Ramos (cell line): ENCODE results near the gene SLC8A2.

Source experiments
- in situ Hi-C: fragments of 300-500 bp; cut with MboI; formaldehyde crosslinking; loops from one replicate; pipeline ENCODE4 v1.14.3; 2022; ENCODE audit warnings: low sequenced_read_pairs; ENCODE audit not compliant: unreplicated experiment

SLC8A2 gene

DNA sequence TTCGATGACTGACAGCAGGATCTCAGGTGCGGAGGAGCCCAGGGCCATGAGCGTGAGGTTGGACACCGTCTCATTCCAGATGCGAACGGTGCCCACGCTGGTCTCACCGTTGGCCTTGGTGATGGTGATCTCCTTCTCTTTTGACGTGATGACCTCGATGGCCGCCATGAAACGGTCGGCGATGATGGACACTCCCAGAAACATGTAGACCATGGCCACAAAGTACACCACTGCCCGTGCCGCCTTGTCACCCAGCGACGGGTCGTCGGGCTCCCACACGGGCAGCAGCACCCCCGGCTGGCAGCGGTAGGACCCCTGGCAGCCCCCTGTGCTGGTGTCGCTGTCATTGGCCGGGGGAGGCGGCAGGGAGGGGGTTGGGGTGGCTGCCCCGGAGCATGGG, 5.7 kb downstream of the SLC8A2 start:
- in situ Hi-C loops = no loop called here

DNA sequence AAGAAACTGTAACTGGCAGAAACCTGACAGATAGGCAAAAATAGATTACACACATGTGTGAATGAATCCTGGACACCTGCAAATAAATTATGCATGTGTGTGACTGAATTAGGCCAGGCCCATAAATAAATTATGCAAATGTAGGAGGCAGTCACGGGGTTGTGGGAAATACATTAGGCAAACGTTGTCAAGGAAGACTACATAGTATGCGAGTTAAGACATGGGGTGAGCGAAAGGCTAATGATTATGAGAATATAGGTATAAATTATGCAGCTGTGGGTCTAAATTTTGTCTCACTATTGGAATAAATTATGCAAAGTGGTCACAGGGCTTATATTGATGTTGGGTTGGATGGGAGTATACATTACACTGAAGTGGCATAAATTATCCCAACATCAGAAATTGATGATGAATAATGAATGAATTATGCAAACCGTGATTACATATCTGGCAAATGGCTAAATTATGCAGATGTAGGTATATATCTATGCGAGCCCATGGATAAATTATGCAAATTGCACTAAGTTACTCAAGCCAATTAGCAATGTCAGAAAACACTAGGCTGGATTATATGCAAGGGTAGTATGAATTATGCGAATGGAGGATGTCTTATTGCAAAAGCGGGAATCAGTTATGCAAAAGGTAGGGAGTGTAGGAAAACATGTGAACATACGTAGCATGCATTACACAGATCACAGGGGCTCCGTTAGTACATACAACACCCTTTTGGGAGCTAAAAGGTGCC, 6.8 kb downstream of the SLC8A2 start:
- in situ Hi-C loops = no loop called here

DNA sequence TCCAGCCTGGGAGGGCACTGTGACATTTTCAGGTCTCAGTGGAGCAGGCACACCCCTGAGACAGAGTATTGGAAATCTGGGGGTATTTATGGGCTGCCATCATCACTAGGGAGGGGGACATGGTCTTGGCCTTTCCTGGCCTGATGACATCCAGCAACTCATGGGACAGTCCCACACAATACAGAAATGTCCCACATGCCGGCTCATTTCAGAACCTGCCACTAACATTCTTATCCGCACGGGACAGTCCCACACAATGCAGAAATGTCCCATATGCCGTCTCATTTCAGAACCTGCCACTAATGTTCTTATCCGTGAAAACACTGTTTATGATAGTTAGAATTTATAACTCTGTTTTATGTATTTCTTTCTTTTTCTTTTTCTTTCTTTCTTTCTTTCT, 9.8 kb downstream of the SLC8A2 start:
- in situ Hi-C loops = no loop called here

DNA sequence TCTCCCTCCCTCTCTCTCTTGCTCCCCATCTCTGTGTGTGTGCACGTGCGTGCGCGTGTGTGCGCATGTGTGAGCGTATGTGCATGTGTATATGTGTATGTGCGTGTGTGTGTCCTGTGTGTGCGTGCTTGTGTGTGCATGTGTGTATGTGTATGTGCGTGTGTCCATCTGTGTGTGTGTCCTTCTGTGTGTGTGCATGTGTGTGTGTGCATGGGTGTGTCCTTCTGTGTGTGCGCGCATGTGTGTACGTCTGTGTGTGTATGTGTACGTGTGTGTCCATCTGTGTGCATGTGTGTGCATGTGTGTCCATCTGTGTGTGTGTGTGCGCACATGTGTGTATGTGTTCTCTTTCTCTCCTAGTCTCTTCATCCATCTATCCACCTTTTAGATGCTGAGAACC, 12.2 kb downstream of the SLC8A2 start:
- in situ Hi-C loops = no loop called here

DNA sequence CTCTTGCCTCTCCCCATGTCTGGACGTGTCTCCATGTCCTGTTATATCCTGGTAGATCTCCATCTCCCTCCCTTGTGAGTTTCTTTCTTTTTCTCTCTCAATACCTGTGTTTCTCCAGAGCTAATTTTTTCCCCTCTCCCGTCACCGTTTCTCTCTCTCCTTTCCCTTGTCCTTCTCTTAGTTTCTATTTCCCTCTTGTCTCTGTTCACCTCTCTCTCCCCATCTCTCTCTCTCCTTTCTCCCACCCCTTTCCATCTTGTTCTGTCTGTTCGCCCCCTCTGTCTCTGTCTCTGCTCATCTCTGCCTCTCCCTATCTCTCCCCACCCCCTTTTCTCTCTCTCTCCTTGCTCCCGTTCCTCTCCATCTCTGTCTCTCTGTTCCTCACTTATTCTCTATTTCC, 13.0 kb downstream of the SLC8A2 start:
- in situ Hi-C loops = no loop called here

DNA sequence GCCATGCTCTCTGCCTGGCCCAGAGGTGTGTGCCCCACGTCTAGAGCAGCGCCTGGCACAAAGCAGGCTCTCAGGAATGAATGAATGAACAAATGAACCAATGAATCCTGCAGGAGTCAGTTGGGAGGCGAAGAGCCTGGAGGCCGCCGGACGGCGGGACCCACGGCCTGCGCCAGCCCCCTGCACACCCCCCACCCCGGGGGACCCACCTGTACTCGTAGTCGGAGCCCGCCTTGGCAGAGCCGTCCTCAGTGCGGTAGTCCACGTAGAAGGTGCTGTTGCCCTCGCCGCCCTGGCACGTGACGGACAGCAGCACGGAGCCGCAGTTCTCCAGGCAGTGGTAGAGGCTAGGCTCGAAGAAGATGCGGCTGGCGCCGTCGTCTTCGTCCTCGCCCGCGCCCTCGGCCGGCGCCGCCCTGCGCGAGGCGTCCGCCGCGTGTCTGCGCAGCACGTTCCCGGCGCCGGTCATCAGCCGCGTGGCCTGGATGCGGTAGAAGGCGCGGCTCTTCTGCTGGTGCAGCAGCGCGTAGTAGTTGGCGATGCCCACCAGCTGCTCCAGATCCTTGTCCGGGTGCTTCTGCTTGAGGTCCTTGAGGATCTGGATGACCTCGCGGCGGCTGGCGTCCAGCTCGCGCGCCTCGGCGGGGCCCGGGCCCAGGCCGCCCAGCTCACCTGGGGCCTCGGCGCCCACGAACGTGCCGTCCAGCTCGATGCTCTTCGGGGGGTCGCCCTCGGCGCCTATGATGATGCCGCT, 14.8 kb downstream of the SLC8A2 start:
- in situ Hi-C loops = no loop called here

DNA sequence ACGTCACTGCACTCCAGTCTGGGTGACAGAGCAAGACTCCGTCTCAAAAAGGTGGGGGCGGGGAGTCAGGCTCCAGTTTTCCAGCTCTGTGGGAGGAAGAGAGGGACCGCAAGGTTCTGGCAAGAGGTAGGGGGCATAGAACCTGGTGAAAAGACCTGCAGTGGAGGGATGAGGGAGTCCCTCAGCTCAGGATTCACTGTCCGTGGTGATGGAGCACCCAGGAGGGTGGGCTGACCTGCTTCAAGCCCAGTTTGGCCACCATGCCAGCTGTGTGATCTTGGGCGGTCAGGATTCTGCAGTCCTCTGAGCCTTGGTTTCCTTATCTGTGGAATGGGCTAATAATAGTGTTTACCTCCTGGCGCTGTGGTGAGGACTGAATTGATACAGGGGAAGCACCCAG, 21.2 kb downstream of the SLC8A2 start:
- in situ Hi-C loops = no loop called here

DNA sequence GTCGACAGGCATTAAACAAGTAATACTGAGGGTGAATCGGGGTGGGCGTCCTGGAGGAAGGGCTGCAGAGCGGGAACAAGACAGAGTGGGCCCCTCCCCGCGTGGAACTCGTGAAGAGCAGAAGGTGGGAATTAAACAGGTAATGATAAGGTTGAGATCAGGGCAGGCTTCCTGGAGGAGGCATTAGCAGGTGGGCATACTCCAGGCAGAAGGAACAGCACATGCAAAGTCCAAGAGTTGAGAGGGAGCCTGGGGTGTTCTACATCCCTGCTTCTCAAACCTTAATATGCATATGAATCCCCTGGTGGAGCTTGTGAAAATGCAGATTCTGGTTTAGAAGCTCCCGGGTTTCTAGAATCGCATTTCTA, 23.3 kb downstream of the SLC8A2 start:
- in situ Hi-C loops = no loop called here

DNA sequence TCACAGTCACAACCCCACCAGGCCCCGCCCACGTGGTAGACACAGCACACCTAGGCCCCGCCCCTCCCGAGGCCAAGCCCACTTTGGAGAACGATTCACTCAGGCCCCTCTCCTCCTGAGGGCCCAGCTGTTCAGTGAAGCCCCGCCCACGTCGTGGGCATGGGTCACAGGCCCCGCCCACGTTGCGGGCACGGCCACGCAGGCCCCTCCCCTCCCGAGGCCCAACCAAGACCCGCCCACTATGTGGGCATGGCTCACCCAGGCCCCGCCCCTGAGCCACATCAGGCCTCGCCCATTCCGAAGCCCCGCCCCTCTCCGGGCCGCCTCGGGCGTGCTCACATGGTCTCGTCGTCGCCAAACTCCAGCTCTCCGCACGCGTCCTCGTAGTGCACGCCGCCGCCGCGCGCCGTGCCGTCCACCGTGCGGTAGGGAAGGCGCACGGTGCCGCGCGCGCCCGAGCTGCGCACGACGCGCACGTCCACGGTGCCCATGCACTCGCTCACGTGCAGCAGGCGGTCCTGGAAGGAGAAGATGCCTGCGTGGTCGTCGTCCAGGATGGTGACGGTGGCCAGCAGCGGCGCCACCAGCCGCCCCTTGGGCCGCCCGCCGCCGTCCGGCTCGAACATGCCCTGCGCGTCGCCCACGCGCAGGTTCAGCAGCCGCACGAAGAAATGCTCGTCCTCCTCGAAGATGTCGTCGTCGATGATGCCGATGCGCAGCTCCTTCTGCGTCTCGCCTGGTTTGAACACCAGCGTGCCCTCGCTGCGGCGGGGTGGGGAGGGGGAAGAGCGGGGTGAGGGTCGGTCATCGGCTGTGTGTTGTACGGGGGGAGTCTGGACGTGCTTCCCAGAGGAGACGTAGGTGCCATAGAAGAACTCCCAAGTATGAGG, 24.0 kb downstream of the SLC8A2 start:
- in situ Hi-C loops = no loop called here

DNA sequence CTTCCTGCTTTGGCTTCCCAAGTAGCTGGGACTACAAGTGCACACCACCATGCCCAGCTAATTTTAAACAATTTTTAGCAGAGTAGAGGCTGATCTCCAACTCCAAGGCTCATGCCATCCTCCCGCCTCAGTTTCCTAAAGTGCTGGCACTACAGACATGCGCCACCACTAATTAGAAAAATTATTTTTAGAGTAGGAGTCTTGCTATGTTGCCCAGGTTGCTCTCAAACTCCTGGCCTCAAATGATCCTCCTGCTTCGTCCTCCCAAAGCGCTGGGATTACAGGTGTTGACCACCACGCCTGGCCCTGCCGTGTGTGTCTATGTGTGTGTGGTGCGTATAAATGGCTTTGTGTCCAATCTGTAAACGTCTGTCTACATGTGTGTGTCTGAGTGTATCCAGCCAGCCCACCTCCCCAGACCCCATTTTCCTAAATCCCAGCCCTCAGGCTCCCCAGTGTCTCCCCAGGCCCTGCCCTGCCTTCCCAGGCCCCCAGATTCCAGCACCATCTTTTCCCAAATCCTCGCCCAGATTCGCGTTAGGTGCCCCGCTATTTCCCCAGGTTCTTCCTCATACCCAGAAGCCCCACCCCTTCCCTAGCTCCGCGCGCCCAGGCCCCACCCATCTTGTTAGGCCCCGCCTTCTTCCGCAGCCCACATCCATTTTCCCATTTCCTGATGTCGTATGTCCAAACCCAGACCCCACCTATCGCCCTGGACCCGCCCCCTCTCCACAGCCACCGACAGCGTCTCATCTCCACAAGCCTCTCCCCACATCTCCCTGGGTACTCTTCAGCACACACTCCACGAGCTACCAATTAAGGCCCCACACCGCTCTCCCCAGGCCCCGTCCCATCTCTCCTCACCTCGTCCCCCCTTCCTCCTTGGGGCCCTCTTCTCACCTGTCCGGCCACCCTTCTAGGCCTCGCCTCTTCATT, 24.9 kb downstream of the SLC8A2 start:
- in situ Hi-C loops = no loop called here

DNA sequence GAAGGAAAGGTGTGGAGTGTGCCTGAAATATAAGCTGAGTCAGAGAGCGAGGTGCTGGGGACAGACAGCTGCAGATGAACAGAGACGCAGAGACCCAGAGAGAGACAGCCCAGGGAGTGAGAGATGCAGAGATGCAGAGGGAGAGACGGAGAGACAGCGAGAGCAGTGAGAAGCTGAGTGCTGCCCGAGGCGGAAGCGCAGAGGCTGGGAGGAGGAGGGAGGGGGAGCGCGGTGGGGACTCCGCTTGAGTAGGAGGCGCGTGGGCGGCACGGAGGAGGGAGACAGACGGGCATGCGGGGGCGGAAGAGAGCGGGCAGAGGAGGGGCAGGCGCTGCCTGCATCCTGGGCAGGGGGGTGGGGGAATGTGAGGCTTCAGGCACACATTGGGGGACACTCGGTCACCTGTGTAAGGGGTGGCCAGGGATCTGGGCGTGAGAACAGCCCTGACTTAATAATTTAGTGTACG, 25.7 kb downstream of the SLC8A2 start:
- in situ Hi-C loops = no loop called here

DNA sequence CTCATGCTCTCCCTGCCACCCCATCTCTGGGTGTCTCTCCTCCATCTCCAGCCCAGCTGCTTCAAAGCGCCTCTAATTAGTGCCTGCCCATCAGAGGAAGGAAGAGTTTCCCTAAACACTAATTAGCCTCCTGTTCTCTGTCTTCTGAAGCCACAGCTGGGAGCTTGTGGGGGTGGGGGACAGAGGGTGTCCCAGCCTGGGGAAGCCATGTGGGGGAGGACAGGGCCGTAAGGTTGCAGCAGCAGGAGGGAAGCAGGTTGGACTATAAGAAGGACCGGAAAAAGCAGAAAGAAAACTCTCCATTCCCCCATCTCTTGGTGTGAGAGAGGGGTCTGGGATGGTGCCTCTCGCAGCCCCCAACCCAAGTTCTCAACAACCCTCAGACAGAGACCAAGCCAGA, 26.2 kb downstream of the SLC8A2 start:
- in situ Hi-C loops = no loop called here

DNA sequence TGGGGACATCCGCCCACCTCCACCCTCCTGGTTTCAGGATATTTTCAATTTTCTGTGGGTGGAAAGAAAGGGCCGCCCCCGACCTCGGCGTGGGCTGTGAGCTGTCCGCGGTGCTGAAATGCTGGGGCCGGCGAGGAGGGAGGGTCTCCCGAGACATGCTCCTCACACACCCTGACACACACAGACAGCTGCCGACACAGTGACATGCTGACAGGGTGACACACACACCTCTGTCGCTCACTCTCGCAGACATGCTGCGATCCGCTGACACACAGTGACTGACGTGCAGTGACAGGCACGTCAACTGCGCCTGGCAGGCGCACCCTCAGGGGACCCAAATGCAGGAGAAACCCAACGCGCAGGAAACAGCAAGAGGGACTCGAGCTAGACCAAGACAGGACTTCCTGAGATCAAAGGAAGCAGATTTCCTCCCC, 27.3 kb downstream of the SLC8A2 start:
- in situ Hi-C loops = no loop called here

DNA sequence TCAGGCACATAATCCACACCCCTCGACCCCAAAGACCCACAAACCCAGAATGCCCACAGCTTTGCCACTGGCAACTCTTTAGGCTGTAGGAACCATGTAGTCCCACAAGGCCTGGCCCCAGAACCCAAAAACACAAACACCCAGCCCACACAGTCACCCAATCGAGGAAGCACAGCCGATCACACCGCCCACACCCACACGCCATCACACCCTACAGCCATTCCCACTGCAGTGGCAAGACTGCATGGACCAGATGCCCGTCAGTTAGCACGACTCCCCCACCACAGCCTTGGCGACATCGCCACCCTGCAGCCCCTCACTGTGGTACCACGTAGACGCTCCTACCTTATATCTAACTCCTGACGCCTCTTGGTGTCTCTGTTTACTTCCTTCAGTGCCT, 28.4 kb downstream of the SLC8A2 start:
- in situ Hi-C loops = no loop called here

DNA sequence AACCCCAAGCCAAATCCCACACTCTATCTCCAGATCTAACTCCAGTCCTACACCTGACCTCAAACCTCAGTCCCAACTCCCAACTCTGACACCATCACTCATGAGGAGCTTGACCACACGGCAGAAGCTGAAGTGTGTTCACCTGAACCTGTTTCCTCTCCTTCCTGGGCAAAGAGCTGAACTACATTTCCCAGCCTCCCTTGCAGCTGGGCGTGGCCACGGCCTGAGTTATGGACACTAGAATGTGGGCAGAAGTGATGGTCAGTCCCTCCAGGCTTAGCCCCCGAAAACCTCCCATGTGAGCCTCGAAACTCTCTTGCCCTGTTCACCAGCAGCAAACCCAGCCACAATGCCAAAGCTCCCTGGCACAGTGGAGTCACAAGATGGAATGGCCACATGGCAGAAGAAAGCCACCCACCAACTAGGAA, 32.9 kb downstream of the SLC8A2 start:
- in situ Hi-C loops = loop anchor here (5.0 kb wide), 1 partner anchor 268 kb away; no protein-coding TSS in a partner anchor

DNA sequence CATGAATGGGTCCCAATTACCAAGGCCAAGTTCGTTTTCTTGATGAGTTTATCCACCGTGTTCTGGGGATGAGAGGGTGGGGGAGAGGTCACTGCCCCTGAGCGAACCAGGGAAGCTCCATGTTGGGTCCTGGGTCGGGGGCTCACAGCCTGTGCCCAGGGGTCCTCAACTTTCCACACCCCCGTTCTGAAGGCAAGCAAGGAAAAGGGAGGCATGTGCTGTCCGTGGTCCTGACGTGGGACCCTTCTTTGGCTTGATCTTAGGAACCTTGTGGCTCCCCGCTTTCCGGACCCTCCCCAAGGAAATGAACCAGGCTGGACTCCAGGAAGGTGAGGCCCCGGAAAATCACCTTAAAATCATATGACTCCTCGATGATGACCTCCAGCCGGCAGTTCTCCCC, 34.2 kb downstream of the SLC8A2 start:
- in situ Hi-C loops = loop anchor here (5.0 kb wide), 1 partner anchor 270 kb away; no protein-coding TSS in a partner anchor

DNA sequence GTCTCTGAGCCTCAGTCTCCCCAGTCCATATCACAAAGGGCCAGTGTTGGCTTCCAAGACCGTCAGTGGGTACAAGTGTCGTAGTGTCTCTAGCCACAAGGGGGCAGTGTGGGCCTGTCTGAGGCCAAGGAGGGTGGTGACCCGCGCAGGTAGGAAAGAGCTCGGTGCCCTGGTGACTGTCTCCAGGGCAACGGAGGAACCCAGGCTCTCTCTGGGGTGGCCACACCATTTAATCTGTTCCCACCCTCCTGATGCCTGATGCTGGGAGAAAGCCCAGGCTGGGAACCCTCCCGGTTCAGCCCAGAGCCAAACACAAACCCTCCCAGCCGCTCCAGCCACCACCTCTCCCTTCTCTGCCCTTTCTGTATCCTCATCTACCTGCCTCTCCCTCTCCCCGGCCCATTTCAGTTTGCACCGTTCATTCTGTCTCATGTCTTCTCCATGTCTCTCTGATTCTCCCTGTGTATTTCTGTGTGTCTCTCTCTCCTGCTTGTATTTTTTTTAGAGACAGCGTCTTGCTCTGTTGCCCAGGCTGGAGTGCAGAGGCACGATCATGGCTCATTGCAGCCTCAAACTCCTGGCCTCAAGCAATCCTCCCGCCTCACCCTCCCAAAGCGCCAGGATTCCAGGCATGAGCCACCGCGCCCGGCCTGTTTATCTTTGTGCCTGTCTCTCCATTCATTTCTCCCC, 34.8 kb downstream of the SLC8A2 start:
- in situ Hi-C loops = loop anchor here (5.0 kb wide), 1 partner anchor 270 kb away; no protein-coding TSS in a partner anchor

DNA sequence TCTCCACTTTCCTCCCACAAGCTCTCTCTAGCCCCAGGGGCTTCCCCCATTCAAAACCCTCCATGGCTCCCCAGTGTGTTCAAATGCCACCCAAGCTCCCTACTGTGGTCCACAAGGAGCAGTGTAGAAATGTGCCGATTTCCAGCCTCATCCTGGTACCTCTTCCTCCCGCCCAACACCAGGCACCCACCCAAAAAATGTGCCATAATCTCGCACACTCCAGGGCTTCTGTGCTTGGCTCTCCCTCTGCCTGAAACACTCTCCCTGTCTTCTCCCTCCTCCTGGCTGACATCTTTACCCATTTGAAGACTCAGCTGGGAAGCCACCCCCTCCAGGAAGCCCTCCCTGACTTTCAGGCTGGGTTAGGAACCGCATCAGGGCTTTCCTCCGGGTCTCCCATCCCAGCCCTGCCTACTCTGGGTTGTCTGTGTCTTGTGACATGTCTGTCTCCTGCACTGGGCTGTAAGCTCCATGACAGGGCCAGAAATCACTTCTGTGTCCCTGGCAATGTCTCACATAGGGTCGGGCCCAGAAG, 35.7 kb downstream of the SLC8A2 start:
- in situ Hi-C loops = loop anchor here (5.0 kb wide), 1 partner anchor 271 kb away; no protein-coding TSS in a partner anchor
